OCI-LY7 (cell line): Measurements from ENCODE around the gene PAM16.

ENCODE experiments used
- CTCF ChIP-seq: fragments of 200-600 bp; sonication (generic); conservative IDR thresholded peaks from 2 replicates; pipeline ENCODE4 v1.5.1; 2014; ENCODE audit warnings: mild to moderate bottlenecking, antibody characterized with exemption, low read length, moderate library complexity, mixed read lengths
- EZH2phosphoT487 ChIP-seq: fragments of 200-600 bp; sonication (generic); IDR thresholded peaks from 2 replicates; pipeline ENCODE4 v1.6.1; 2018; ENCODE audit warnings: low read depth, borderline replicate concordance, mild to moderate bottlenecking, mixed run types, antibody characterized with exemption, low read length, moderate library complexity, mixed read lengths

DNA sequence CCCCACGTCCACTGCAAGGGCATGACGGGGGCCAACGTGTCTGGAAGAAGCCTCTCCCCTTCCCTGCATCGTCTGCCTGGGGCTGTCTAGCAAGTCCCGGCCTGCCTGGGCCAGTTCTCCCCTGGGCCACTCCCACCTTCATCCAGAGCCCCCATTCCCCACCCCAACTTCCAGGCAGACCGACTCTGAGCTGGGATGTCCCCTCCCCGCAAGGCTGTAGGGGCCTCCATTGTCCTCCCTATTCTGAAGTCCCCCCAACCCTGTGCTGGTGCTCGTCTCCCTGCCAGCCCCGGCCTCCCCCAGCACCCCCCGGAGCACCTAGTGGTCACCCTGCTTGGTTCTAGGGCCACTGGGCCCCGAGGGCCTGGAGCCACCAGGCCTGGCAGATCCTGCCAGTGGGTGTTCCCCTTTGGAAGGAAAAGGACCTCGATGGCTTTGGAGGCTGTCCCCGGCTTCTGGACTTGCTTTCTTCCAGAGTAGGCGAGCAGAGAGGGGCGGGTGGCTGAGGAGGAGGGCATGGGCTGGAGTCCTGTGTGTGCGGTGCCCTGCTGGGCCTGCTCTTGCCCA, 30.5 kb downstream of the PAM16 start:
- TF ChIP-seq EZH2phosphoT487: no peak
- TF ChIP-seq CTCF: no peak
